GM18519 (cell line): Measurements from ENCODE around the gene HMGN1.

Source experiments
- ATAC-seq: cut with Tn5 transposase; IDR thresholded peaks from one replicate; pipeline ENCODE4 v1.9.1; 2021; ENCODE audit warnings: mild to moderate bottlenecking, moderate library complexity; ENCODE audit not compliant: unreplicated experiment, low FRiP score

The HMGN1 gene

DNA sequence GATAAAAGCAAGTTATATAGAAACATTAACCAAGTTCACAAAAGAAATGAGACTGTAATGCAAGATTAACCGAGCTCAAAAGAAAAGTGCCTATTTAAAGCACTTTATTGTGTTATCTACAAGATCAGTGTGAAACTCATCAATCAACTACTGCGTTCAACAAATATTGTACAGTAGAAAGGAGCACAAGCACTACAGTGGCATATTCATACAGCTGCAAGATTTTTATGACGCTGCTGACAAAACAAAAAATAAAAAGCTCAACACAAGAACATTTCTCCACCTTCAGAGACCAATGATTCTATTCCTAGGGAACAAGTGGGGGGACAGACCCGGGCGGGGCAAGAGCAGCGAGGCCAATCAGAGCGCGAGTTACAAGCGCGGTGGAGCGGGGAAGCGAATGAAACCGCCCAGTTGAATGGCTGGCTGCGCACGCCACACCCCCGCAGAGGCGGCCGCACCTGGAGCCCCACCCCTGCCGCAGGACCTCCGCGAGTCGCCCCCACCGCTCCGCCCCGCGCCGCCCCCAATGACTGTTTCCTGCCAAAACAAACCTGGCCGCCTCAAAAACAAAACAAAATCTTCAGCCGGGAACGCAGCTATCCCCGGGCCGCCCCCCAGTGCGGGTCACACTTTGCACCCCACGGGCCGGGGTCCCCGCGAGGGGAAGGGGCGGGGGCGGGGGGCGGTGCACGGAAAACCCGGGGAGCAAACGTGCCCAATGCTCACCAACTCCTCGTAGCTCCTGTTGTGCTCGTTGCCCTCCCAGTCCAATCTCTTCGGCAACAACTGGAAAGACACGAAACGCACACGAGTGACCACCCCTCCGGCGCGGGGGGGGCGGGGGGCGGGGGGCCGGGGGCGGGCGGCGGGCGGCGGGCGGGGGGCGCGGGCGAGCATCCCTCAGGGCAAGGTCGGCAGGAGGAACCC lies 36.5 kb downstream of the HMGN1 start:
- ATAC-seq, result peak; percentile 62

DNA sequence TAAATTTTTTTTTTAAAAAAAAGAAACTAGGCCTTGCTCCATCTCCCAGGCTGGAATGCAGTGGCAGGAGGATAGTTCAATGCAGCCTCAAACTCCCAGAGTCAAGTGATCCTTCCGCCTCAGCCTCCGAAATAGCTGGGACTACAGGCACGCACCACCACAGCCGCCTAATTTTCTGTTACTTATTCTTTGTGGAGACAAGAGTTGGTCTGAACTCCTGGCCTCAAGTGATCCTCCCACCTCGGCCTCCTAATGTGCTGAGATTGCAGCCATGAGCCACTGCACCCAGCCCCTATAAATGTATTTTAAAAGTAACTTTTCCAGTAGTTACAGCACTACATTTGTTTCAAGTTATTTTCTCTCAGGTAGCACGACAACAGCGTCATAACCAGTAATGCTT lies 37.7 kb downstream of the HMGN1 start:
- no peak for ATAC-seq

DNA sequence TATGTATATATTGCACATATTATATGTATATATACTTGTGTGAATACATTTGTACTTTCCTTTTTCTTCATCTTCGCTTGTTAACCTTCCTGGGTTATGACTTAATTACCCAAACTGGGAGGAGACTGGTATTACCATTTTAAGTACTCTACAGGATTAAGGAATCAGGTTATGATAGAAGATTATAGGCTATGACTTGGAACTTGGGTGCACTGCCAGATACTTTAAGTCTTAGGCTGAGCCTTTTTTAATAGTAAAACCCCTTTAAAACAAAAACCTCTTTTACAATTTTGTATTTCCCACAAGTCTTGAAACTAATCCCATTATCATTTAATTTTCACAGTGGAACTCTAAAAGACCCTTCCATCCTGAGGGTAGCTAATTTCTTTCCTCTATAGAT lies 41.4 kb downstream of the HMGN1 start:
- no peak for ATAC-seq

DNA sequence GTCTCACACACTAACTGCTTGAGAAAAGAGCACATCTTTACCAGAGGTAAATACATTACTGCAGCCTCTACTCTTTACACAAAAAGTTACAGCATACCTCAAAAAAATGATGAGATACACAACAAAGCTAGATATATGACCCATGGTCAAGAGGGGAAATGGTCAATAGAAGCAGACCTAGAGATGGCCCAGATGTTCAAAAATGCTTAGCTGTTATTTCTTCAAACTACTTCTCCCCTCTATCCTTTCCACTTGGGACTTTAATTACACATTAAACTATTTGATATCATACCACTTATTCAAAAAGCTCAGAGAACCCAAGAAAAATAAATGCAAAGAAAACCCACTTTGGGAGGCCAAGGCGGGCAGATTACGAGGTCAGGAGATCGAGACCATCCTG lies 48.3 kb downstream of the HMGN1 start:
- no peak for ATAC-seq

DNA sequence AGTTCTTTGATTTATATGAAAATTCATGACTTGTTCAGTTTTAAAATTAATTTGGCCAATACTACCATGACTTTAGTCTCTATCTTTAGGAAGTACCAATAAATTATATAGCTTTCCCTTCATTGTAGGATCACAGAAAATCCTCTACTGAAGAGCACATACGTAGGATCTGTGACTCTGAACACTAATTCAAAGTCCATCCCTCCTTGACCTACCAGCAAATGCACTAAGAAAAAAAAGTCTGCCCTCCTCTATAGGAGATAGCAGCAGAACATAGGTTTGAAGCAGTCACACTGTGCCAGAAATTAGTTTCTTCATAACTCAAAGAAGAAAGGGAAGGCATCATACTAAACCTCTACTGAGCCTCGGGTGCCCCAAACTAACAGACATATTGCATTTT lies 52.0 kb downstream of the HMGN1 start:
- ATAC-seq, result no peak
